Neural progenitor cell (in vitro differentiated cells): Measurements from ENCODE around the gene AUTS2. TPM values are rescaled to one million over a fixed set of nuclear protein-coding genes. Genes with fewer than 3 reads are reported as not detected.

Experiments
- DNase-seq: peaks from one replicate; pipeline ENCODE4 v3.0.0-alpha.2; 2016; ENCODE audit warnings: low spot score
- H2AFZ ChIP-seq: fragments of 200-600 bp; sonication (generic); replicated peaks from 2 replicates; pipeline ENCODE4 v1.6.1; 2016; ENCODE audit warnings: antibody characterized with exemption
- H3F3A ChIP-seq: fragments of 200-600 bp; sonication (generic); 2 replicates; pipeline ENCODE4 v1.6.1; 2016; ENCODE audit warnings: antibody characterized with exemption, low read depth
- H3K27ac ChIP-seq: fragments of 200-600 bp; sonication (generic); 2 replicates; pipeline ENCODE4 v1.5.1; 2016; ENCODE audit warnings: mild to moderate bottlenecking
- H3K27me3 ChIP-seq: fragments of 200-600 bp; sonication (generic); 2 replicates; pipeline ENCODE4 v1.6.1; 2016; ENCODE audit warnings: mild to moderate bottlenecking, moderate library complexity
- H3K36me3 ChIP-seq: fragments of 200-600 bp; sonication (generic); 2 replicates; pipeline ENCODE4 v1.5.1; 2016
- H3K4me1 ChIP-seq: fragments of 200-600 bp; sonication (generic); 2 replicates; pipeline ENCODE4 v1.6.1; 2016; ENCODE audit warnings: mixed run types
- H3K4me2 ChIP-seq: fragments of 200-600 bp; sonication (generic); 2 replicates; pipeline ENCODE4 v1.6.1; 2016
- H3K4me3 ChIP-seq: fragments of 200-600 bp; sonication (generic); 2 replicates; pipeline ENCODE4 v1.5.1; 2016
- H3K79me2 ChIP-seq: fragments of 200-600 bp; sonication (generic); 2 replicates; pipeline ENCODE4 v1.6.1; 2016; ENCODE audit warnings: low read depth
- H3K9ac ChIP-seq: fragments of 200-600 bp; sonication (generic); 2 replicates; pipeline ENCODE4 v1.6.1; 2016
- H3K9me3 ChIP-seq: fragments of 200-600 bp; sonication (generic); 2 replicates; pipeline ENCODE4 v1.5.1; 2016; ENCODE audit warnings: low read depth
- H4K20me1 ChIP-seq: fragments of 200-600 bp; sonication (generic); 2 replicates; pipeline ENCODE4 v1.6.1; 2016; ENCODE audit warnings: low read depth
- H3K27ac Mint-ChIP-seq: 3 replicates; pipeline ENCODE4 v1.8.0; 2021; ENCODE audit warnings: mixed read lengths
- H3K27me3 Mint-ChIP-seq: 2 replicates; pipeline ENCODE4 v1.8.0; 2022; ENCODE audit warnings: low read depth, mild to moderate bottlenecking, inconsistent platforms, moderate library complexity, mixed read lengths; ENCODE audit not compliant: insufficient read depth
- H3K36me3 Mint-ChIP-seq: 3 replicates; pipeline ENCODE4 v1.8.0; 2021; ENCODE audit warnings: mixed read lengths
- H3K4me1 Mint-ChIP-seq: 3 replicates; pipeline ENCODE4 v1.8.0; 2021; ENCODE audit warnings: mixed read lengths
- H3K4me3 Mint-ChIP-seq: 3 replicates; pipeline ENCODE4 v1.8.0; 2021; ENCODE audit warnings: mild to moderate bottlenecking, moderate library complexity, mixed read lengths
- H3K9me3 Mint-ChIP-seq: 3 replicates; pipeline ENCODE4 v1.8.0; 2020; ENCODE audit warnings: mixed read lengths
- EZH2 ChIP-seq: fragments of 200-600 bp; sonication (generic); IDR thresholded peaks from 2 replicates; pipeline ENCODE4 v1.6.1; 2017; ENCODE audit warnings: antibody characterized with exemption, mild to moderate bottlenecking, moderate library complexity
- EZH2phosphoT487 ChIP-seq: fragments of 200-600 bp; sonication (generic); IDR thresholded peaks from 2 replicates; pipeline ENCODE4 v1.6.1; 2017; ENCODE audit warnings: antibody characterized with exemption
- total RNA-seq: library from RNA; depleted of rRNA; stranded (reverse); fragments of >200 nt; gene quantifications from 2 replicates; pipeline ENCODE4 v1.2.3, GENCODE V29; 2015; ENCODE audit warnings: low replicate concordance
- TF ChIP-seq, protein P1 (sequence below): fragments of 200-600 bp; sonication (generic); IDR thresholded peaks from 2 replicates; pipeline ENCODE4 v1.5.1; 2017; ENCODE audit warnings: antibody characterized with exemption, mild to moderate bottlenecking

Gene AUTS2
- total RNA-seq, 1 donor from 2014 or later = 50.0 TPM

DNA sequence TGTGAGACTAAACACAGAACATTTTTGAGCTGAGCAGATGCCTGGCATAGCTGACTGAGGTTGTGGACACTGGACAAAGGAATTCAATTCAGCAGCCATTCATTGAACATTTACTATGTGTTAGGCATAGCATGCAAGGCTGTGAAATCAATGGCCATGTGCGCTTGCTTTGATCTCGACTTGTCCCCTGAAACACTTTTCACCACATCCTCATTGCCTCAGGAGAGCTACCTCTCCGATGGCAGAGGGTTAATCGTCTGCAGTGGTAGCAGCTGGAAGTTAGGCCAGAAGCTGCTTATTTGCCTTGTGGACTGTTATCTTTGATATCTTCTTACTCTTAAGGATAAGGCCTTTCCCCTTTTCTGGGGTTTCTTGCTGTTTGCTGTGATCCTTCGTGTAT, 297.8 kb downstream of the AUTS2 start:
- no peaks in the 10 kb centered on the region for H3K79me2 ChIP-seq
- TF ChIP-seq EZH2 = no peak
- TF ChIP-seq EZH2phosphoT487 = no peak
- TF ChIP-seq, protein P1, sequence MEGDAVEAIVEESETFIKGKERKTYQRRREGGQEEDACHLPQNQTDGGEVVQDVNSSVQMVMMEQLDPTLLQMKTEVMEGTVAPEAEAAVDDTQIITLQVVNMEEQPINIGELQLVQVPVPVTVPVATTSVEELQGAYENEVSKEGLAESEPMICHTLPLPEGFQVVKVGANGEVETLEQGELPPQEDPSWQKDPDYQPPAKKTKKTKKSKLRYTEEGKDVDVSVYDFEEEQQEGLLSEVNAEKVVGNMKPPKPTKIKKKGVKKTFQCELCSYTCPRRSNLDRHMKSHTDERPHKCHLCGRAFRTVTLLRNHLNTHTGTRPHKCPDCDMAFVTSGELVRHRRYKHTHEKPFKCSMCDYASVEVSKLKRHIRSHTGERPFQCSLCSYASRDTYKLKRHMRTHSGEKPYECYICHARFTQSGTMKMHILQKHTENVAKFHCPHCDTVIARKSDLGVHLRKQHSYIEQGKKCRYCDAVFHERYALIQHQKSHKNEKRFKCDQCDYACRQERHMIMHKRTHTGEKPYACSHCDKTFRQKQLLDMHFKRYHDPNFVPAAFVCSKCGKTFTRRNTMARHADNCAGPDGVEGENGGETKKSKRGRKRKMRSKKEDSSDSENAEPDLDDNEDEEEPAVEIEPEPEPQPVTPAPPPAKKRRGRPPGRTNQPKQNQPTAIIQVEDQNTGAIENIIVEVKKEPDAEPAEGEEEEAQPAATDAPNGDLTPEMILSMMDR = no peak
- no peak overlapping the region for H3K4me3 Mint-ChIP-seq
- H3F3A ChIP-seq = no peaks in the 10 kb centered on the region
- H3K9me3 Mint-ChIP-seq = no peaks in the 10 kb centered on the region
- no peaks in the 10 kb centered on the region for H3K4me1 ChIP-seq
- H3K27ac Mint-ChIP-seq = no peak overlapping the region
- peaks cover 5% of the 10 kb centered on the region for H3K36me3 Mint-ChIP-seq
- H3K27me3 Mint-ChIP-seq = peaks cover 2% of the 10 kb centered on the region
- DNase-seq = no peak
- no peaks in the 10 kb centered on the region for H3K27me3 ChIP-seq
- no peak overlapping the region for H3K4me3 ChIP-seq
- no peak overlapping the region for H3K9ac ChIP-seq
- H3K9me3 ChIP-seq = no peaks in the 10 kb centered on the region
- H4K20me1 ChIP-seq = no peaks in the 10 kb centered on the region
- H3K27ac ChIP-seq = no peak overlapping the region
- H3K4me2 ChIP-seq = no peak overlapping the region
- H3K36me3 ChIP-seq = no peaks in the 10 kb centered on the region
- peaks cover 45% of the 10 kb centered on the region for H3K4me1 Mint-ChIP-seq
- H2AFZ ChIP-seq = no peak overlapping the region

DNA sequence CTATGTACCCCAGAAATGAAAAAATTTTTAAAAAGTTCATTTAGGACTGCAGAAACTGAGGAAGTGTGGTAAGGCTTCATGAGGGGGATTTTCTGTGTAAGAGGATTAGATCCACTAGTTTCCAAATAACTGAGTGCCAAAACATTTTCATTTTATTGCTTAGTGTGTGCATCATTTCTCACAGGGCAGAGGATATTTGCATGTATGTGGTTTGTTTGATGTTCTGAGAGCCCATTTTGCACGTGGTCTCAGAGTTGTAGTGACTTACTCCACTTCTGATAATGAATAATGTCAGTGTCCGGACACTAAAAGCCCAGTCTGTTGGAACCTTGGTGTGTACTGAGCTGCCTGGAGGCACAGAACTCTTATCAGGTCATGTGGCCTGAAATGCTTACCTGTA, 299.9 kb downstream of the AUTS2 start:
- Histone ChIP-seq H3K4me3 (no peak overlapping the region), H3K27me3 (no peaks in the 10 kb centered on the region), H4K20me1 (no peaks in the 10 kb centered on the region), H3F3A (no peaks in the 10 kb centered on the region), H3K4me1 (peaks cover 5% of the 10 kb centered on the region), H3K79me2 (no peaks in the 10 kb centered on the region), H3K36me3 (no peaks in the 10 kb centered on the region), H3K27ac (no peak overlapping the region), H3K4me2 (no peak overlapping the region), H3K9me3 (no peaks in the 10 kb centered on the region), H3K9ac (no peak overlapping the region), H2AFZ (no peak overlapping the region)
- Mint-ChIP-seq H3K9me3 (no peaks in the 10 kb centered on the region), H3K27me3 (peaks cover 2% of the 10 kb centered on the region), H3K27ac (no peak overlapping the region), H3K4me3 (no peak overlapping the region), H3K36me3 (peaks cover 7% of the 10 kb centered on the region), H3K4me1 (peaks cover 37% of the 10 kb centered on the region)
- TF ChIP-seq EZH2phosphoT487 (no peak), EZH2 (no peak)
- TF ChIP-seq, protein P1 = no peak
- no peak for DNase-seq

GRCh38 chr7:69903410-69903809, 305.1 kb downstream of the AUTS2 start:
- Histone ChIP-seq H3K79me2 (no peaks in the 10 kb centered on the region), H3K4me3 (no peak overlapping the region), H4K20me1 (peaks cover 3% of the 10 kb centered on the region), H3K27ac (no peak overlapping the region), H3F3A (no peaks in the 10 kb centered on the region), H3K4me2 (no peak overlapping the region), H3K9me3 (no peaks in the 10 kb centered on the region), H3K4me1 (peaks cover 5% of the 10 kb centered on the region), H2AFZ (no peak overlapping the region), H3K9ac (no peak overlapping the region), H3K27me3 (no peaks in the 10 kb centered on the region), H3K36me3 (no peaks in the 10 kb centered on the region)
- Mint-ChIP-seq H3K4me3 (no peak overlapping the region), H3K27ac (no peak overlapping the region), H3K4me1 (peaks cover 9% of the 10 kb centered on the region), H3K27me3 (no peaks in the 10 kb centered on the region), H3K9me3 (no peaks in the 10 kb centered on the region), H3K36me3 (peaks cover 9% of the 10 kb centered on the region)
- TF ChIP-seq, protein P1 = no peak
- no peak for TF ChIP-seq EZH2
- TF ChIP-seq EZH2phosphoT487 = no peak
- no peak for DNase-seq
